Measurements from ENCODE around the gene RAB11FIP3. TPM values are rescaled to one million over a fixed set of nuclear protein-coding genes. Genes with fewer than 3 reads are reported as not detected.
"Not testable (repeated sequence)": the region's sequence is repeated elsewhere in the genome, so short reads cannot be mapped to it uniquely, and the experiment has no call there.

RAB11FIP3 gene
- total RNA-seq, 1 donor = 25.3 TPM

DNA sequence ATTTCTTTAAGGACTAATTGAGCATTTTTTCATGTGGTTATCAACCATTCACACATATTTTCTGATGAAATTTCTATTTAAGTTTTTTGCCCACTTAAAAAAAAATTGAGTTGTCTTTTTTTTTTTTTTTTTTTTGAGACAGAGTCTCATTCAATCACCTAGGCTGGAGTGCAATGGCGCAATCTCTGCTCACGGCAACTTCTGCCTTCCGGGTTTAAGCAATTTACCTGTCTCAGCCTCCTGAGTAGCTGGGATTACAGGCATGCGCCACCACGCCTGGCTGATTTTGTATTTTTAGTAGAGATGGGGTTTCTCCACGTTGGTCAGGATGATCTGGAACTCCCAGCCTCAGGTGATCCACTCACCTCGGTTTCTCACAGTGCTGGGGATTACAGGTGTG is 34.3 kb downstream of the RAB11FIP3 start:
- no peak overlapping the region for H3K4me2 ChIP-seq (ENCODE audit: insufficient read depth, low read length)

DNA sequence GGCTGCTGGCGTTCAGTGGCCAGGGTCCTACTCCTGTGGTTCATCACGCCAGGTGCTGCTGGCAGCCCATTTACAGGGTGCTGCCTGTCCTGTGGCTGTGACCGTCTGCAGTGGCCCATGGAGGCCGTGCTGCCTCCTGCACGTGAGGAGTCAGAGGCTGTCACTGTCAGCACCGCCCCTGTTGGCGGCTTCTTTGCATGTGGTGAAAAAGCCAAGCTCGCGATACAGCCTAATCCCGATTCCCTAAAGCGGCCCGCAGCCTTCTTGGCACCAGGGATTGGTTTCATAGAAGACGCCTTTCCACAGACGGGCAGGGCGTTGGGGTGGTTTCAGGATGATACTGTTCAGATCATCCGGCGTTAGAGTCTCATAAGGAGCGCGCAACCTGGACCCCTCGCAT is 35.3 kb downstream of the RAB11FIP3 start:
- Histone ChIP-seq H3K4me1 (ENCODE audit: insufficient read depth, low read length) (peaks cover 8% of the 10 kb centered on the region), H3K36me3 (ENCODE audit: insufficient read depth, low read length) (peaks cover 3% of the 10 kb centered on the region), H2AFZ (ENCODE audit: low read length) (no peak overlapping the region), H4K20me1 (ENCODE audit: insufficient read depth, low read length) (peaks cover 41% of the 10 kb centered on the region), H3K79me2 (ENCODE audit: insufficient read depth, low read length) (peaks cover 52% of the 10 kb centered on the region), H3K4me2 (ENCODE audit: insufficient read depth, low read length) (no peak overlapping the region), H3K27ac (ENCODE audit: low read depth, low read length) (no peak overlapping the region), H3K27me3 (ENCODE audit: insufficient read depth, low read length) (no peaks in the 10 kb centered on the region), H3K9me3 (ENCODE audit: low read depth, low read length) (no peaks in the 10 kb centered on the region), H3K4me3 (ENCODE audit: insufficient read depth, low read length) (no peak overlapping the region)
- TF ChIP-seq, protein P1, sequence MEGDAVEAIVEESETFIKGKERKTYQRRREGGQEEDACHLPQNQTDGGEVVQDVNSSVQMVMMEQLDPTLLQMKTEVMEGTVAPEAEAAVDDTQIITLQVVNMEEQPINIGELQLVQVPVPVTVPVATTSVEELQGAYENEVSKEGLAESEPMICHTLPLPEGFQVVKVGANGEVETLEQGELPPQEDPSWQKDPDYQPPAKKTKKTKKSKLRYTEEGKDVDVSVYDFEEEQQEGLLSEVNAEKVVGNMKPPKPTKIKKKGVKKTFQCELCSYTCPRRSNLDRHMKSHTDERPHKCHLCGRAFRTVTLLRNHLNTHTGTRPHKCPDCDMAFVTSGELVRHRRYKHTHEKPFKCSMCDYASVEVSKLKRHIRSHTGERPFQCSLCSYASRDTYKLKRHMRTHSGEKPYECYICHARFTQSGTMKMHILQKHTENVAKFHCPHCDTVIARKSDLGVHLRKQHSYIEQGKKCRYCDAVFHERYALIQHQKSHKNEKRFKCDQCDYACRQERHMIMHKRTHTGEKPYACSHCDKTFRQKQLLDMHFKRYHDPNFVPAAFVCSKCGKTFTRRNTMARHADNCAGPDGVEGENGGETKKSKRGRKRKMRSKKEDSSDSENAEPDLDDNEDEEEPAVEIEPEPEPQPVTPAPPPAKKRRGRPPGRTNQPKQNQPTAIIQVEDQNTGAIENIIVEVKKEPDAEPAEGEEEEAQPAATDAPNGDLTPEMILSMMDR (IDR thresholded peaks at IDR 0.05; ENCODE audit: extremely low read depth, low read depth, low read length) = no peak
- DNase-seq (ENCODE audit: insufficient read length, low spot score, missing footprints) = no peak

More for the DNA sequence above, 34.3 kb downstream of the RAB11FIP3 start:
- H4K20me1 ChIP-seq (ENCODE audit: insufficient read depth, low read length) = peaks cover 39% of the 10 kb centered on the region
- H3K79me2 ChIP-seq (ENCODE audit: insufficient read depth, low read length) = peaks cover 55% of the 10 kb centered on the region
- H3K27ac ChIP-seq (ENCODE audit: low read depth, low read length) = no peak overlapping the region
- H3K36me3 ChIP-seq (ENCODE audit: insufficient read depth, low read length) = peaks cover 3% of the 10 kb centered on the region
- no peaks in the 10 kb centered on the region for H3K9me3 ChIP-seq (ENCODE audit: low read depth, low read length)
- H3K27me3 ChIP-seq (ENCODE audit: insufficient read depth, low read length) = no peaks in the 10 kb centered on the region
- no peak for DNase-seq (ENCODE audit: insufficient read length, low spot score, missing footprints)
- no peak overlapping the region for H2AFZ ChIP-seq (ENCODE audit: low read length)
- H3K4me1 ChIP-seq (ENCODE audit: insufficient read depth, low read length) = peaks cover 8% of the 10 kb centered on the region
- no peak overlapping the region for H3K4me3 ChIP-seq (ENCODE audit: insufficient read depth, low read length)
- TF ChIP-seq, protein P1 (IDR thresholded peaks at IDR 0.05; ENCODE audit: extremely low read depth, low read depth, low read length) = no peak

DNA sequence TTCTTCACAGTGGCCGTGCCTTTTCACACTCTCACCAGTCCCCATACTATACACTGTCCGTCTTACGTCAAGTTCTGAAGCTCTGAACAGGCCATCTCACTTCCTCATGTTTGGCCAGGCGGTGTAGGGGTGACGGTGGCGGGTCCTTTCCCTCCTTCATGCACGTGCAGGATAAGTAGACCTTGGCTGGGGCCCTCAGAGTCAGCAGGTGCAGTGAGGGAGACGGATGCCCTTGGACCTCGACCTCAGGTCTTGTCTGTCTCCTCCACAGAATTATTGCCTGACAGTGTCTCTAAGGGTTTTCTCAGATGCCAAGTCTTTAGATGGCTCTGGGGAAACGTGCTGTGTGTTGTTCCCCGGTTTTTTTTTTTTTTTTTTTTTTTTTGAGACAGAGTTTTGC is 37.6 kb downstream of the RAB11FIP3 start:
- H3K4me1 ChIP-seq (ENCODE audit: insufficient read depth, low read length) = no peaks in the 10 kb centered on the region
- no peak overlapping the region for H3K4me3 ChIP-seq (ENCODE audit: insufficient read depth, low read length)
- H3K27me3 ChIP-seq (ENCODE audit: insufficient read depth, low read length) = no peaks in the 10 kb centered on the region
- no peak overlapping the region for H3K4me2 ChIP-seq (ENCODE audit: insufficient read depth, low read length)
- H3K79me2 ChIP-seq (ENCODE audit: insufficient read depth, low read length) = peaks cover 51% of the 10 kb centered on the region
- no peaks in the 10 kb centered on the region for H3K9me3 ChIP-seq (ENCODE audit: low read depth, low read length)
- DNase-seq (ENCODE audit: insufficient read length, low spot score, missing footprints) = no peak
- TF ChIP-seq, protein P1 (IDR thresholded peaks at IDR 0.05; ENCODE audit: extremely low read depth, low read depth, low read length) = no peak
- H3K27ac ChIP-seq (ENCODE audit: low read depth, low read length) = no peak overlapping the region
- peaks cover 3% of the 10 kb centered on the region for H3K36me3 ChIP-seq (ENCODE audit: insufficient read depth, low read length)
- H4K20me1 ChIP-seq (ENCODE audit: insufficient read depth, low read length) = peaks cover 37% of the 10 kb centered on the region
- H2AFZ ChIP-seq (ENCODE audit: low read length) = no peak overlapping the region

DNA sequence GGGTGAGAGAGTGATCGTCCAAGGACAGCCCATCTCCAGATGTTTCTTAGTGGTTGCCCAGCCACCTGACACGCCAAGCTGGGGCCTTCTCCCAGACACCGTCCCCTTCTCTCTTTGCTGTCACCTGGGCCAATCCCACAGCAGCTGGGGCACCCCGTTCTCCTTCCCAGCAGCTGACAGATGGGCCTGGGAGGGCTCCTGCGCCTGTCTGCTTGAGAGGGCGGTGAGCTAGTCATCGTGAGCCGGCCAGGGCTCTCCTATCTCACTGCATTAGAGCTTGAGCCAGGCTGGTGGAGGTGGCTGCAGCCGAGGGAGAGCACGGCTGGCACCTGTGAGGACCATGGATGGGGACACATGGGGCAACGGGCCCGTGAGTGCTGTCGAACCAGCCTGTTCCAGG is 41.2 kb downstream of the RAB11FIP3 start:
- no peaks in the 10 kb centered on the region for H3K9me3 ChIP-seq (ENCODE audit: low read depth, low read length)
- DNase-seq (ENCODE audit: insufficient read length, low spot score, missing footprints) = peak; percentile 57
- no peak overlapping the region for H3K4me3 ChIP-seq (ENCODE audit: insufficient read depth, low read length)
- H2AFZ ChIP-seq (ENCODE audit: low read length) = no peak overlapping the region
- peaks cover 30% of the 10 kb centered on the region for H3K79me2 ChIP-seq (ENCODE audit: insufficient read depth, low read length)
- no peaks in the 10 kb centered on the region for H3K27me3 ChIP-seq (ENCODE audit: insufficient read depth, low read length)
- H4K20me1 ChIP-seq (ENCODE audit: insufficient read depth, low read length) = peaks cover 37% of the 10 kb centered on the region
- H3K27ac ChIP-seq (ENCODE audit: low read depth, low read length) = no peak overlapping the region
- H3K36me3 ChIP-seq (ENCODE audit: insufficient read depth, low read length) = peaks cover 3% of the 10 kb centered on the region
- TF ChIP-seq, protein P1 (IDR thresholded peaks at IDR 0.05; ENCODE audit: extremely low read depth, low read depth, low read length) = no peak
- H3K4me2 ChIP-seq (ENCODE audit: insufficient read depth, low read length) = no peak overlapping the region
- peaks cover 4% of the 10 kb centered on the region for H3K4me1 ChIP-seq (ENCODE audit: insufficient read depth, low read length)

DNA sequence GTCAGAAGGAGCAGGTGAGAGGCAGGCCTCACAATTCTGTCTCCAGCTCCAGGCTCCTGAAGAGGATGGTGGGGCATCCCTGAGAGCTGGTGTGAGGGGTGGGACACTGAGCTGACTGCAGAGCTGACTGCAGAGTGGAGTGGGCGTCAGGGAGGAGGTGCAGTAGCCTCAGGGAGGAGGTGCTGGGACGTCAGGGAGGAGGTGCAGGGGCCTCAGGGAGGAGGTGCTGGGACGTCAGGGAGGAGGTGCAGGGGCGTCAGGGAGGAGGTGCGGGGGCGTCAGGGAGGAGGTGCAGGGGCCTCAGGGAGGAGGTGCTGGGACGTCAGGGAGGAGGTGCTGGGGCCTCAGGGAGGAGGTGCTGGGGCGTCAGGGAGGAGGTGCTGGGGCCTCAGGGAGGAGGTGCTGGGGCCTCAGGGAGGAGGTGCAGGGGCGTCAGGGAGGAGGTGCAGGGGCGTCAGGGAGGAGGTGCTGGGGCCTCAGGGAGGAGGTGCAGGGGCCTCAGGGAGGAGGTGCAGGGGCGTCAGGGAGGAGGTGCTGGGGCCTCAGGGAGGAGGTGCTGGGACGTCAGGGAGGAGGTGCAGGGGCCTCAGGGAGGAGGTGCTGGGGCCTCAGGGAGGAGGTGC is 41.9 kb downstream of the RAB11FIP3 start:
- H3K27me3 ChIP-seq (ENCODE audit: insufficient read depth, low read length); H3K4me2 ChIP-seq (ENCODE audit: insufficient read depth, low read length); H3K27ac ChIP-seq (ENCODE audit: low read depth, low read length); H3K4me1 ChIP-seq (ENCODE audit: insufficient read depth, low read length); H3K36me3 ChIP-seq (ENCODE audit: insufficient read depth, low read length); H2AFZ ChIP-seq (ENCODE audit: low read length); H3K9me3 ChIP-seq (ENCODE audit: low read depth, low read length); H3K4me3 ChIP-seq (ENCODE audit: insufficient read depth, low read length): not testable (repeated sequence)
- peak; percentile 6 for DNase-seq (ENCODE audit: insufficient read length, low spot score, missing footprints)
- Histone ChIP-seq H3K79me2 (ENCODE audit: insufficient read depth, low read length) (peaks cover 29% of the 10 kb centered on the region), H4K20me1 (ENCODE audit: insufficient read depth, low read length) (peaks cover 43% of the 10 kb centered on the region)

Measured in osteoblast (primary cell).